Left ventricle myocardium inferior (tissue), 1 donor: Measurements from ENCODE around the gene ZNF304. TPM values are rescaled to one million over a fixed set of nuclear protein-coding genes. Genes with fewer than 3 reads are reported as not detected.

Source experiments
- DNase-seq: peaks from one replicate; pipeline ENCODE4 v3.0.0-alpha.2; 2020
- H3K27ac ChIP-seq: fragments of 200-600 bp; replicated peaks from 2 replicates; pipeline ENCODE4 v1.8.0; 2021
- H3K27me3 ChIP-seq: fragments of 200-600 bp; 2 replicates; pipeline ENCODE4 v1.8.0; 2021; ENCODE audit warnings: low read depth
- H3K36me3 ChIP-seq: fragments of 200-600 bp; 2 replicates; pipeline ENCODE4 v1.8.0; 2021
- H3K4me1 ChIP-seq: fragments of 200-600 bp; 2 replicates; pipeline ENCODE4 v1.8.0; 2021
- H3K4me3 ChIP-seq: fragments of 200-600 bp; 2 replicates; pipeline ENCODE4 v1.8.0; 2021; ENCODE audit warnings: mild to moderate bottlenecking, moderate library complexity
- H3K9me3 ChIP-seq: fragments of 200-600 bp; replicated peaks from 2 replicates; pipeline ENCODE4 v1.8.0; 2021
- CTCF ChIP-seq: fragments of 200-600 bp; IDR thresholded peaks from 2 replicates; pipeline ENCODE4 v1.8.0; 2021; ENCODE audit warnings: antibody characterized with exemption, mild to moderate bottlenecking, borderline replicate concordance
- intact Hi-C: fragments of 100-400 bp; cut with micrococcal nuclease; formaldehyde crosslinking; loops from one replicate; pipeline ENCODE4 v1.11.0; 2022
- total RNA-seq: library from RNA; stranded (reverse); fragmentation: NEBNext Ultra II Directional; extraction: Animal tissue kit (Norgen Biotek cat#: 25700); gene quantifications from one replicate; pipeline ENCODE4 v1.2.1, GENCODE V29; 2021
- donor health status: DM: no; HTN: yes; CAD: no; lungs with severe emphysema.

ZNF304 gene
- total RNA-seq, 1 donor from 2014 or later: 8.0 TPM

GRCh38 chr19:57376151-57376550 is 25.1 kb downstream of the ZNF304 start:
- DNase-seq: no peak
- Histone ChIP-seq H3K36me3 (peaks cover 77% of the 10 kb centered on the region), H3K27ac (no peak overlapping the region), H3K27me3 (no peaks in the 10 kb centered on the region), H3K4me3 (no peak overlapping the region), H3K9me3 (peaks cover 71% of the 10 kb centered on the region), H3K4me1 (no peaks in the 10 kb centered on the region)
- no peak for TF ChIP-seq CTCF
- intact Hi-C loops: no loop called here

- intact Hi-C loops: no loop called here
- Histone ChIP-seq H3K9me3 (peaks cover 71% of the 10 kb centered on the region), H3K27ac (no peak overlapping the region), H3K36me3 (peaks cover 62% of the 10 kb centered on the region), H3K4me3 (no peak overlapping the region), H3K27me3 (no peaks in the 10 kb centered on the region), H3K4me1 (no peaks in the 10 kb centered on the region)
- TF ChIP-seq CTCF: no peak
- DNase-seq: no peak
These were observed 26.6 kb downstream of the ZNF304 start for GRCh38 chr19:57377498-57378146.

GRCh38 chr19:57380923-57381322 is 29.9 kb downstream of the ZNF304 start:
- intact Hi-C loops: no loop called here
- no peak for TF ChIP-seq CTCF
- Histone ChIP-seq H3K9me3 (peaks cover 51% of the 10 kb centered on the region), H3K4me3 (no peak overlapping the region), H3K36me3 (peaks cover 30% of the 10 kb centered on the region), H3K27me3 (no peaks in the 10 kb centered on the region), H3K27ac (no peak overlapping the region), H3K4me1 (no peaks in the 10 kb centered on the region)
- no peak for DNase-seq

- peaks cover 10% of the 10 kb centered on the region for H3K36me3 ChIP-seq
- no peaks in the 10 kb centered on the region for H3K27me3 ChIP-seq
- no peak overlapping the region for H3K27ac ChIP-seq
- intact Hi-C loops: no loop called here
- H3K9me3 ChIP-seq: peaks cover 31% of the 10 kb centered on the region
- no peak for DNase-seq
- no peak for TF ChIP-seq CTCF
- H3K4me3 ChIP-seq: no peak overlapping the region
- no peaks in the 10 kb centered on the region for H3K4me1 ChIP-seq
These were observed 31.9 kb downstream of the ZNF304 start for GRCh38 chr19:57382806-57383488.

GRCh38 chr19:57389194-57389729 is 38.2 kb downstream of the ZNF304 start:
- Histone ChIP-seq H3K4me3 (peak overlapping the region; percentile 92), H3K4me1 (peaks cover 42% of the 10 kb centered on the region), H3K9me3 (peaks cover 13% of the 10 kb centered on the region), H3K27me3 (no peaks in the 10 kb centered on the region), H3K36me3 (peaks cover 19% of the 10 kb centered on the region), H3K27ac (peak overlapping the region; percentile 92)
- no peak for DNase-seq
- intact Hi-C loops: no loop called here
- TF ChIP-seq CTCF: no peak
